Activated T-cell treated with anti-CD3 and anti-CD28 coated beads, Interleukin-2, amount 50 U/mL, for 72 hours (primary cell): ENCODE data around the gene EIF4EBP3. TPM values are rescaled to one million over a fixed set of nuclear protein-coding genes. Genes with fewer than 3 reads are reported as not detected.
A peak's percentile ranks its signal among the peaks of the same experiment; 100 is the strongest.

Experiments used
- ATAC-seq, 2 donors: fragments of 150-1000 bp; cut with Tn5 transposase; replicated peaks in 1 of 2; 2 replicates each; pipeline ENCODE4 v1.10.0; 2021; ENCODE audit warnings: moderate library complexity in 2 of 2, mild to moderate bottlenecking in 1 of 2
- DNase-seq, 2 donors: peaks; one replicate each; pipeline ENCODE4 v3.0.0; 2021 to 2022; ENCODE audit warnings: mixed read lengths in 1 of 2
- H3K27ac Mint-ChIP-seq: one replicate; pipeline ENCODE4 v1.8.0; 2022; ENCODE audit warnings: mild to moderate bottlenecking, moderate library complexity, mixed read lengths
- H3K27me3 Mint-ChIP-seq: one replicate; pipeline ENCODE4 v1.8.0; 2022; ENCODE audit warnings: low read depth, mixed read lengths
- H3K36me3 Mint-ChIP-seq, 2 donors: one replicate each; pipeline ENCODE4 v1.8.0; 2022; ENCODE audit warnings: mixed read lengths in 2 of 2, mild to moderate bottlenecking in 1 of 2; ENCODE audit not compliant: insufficient read depth in 2 of 2
- H3K4me1 Mint-ChIP-seq: one replicate; pipeline ENCODE4 v1.8.0; 2022; ENCODE audit warnings: low read depth, mixed read lengths
- H3K4me3 Mint-ChIP-seq, 2 donors: one replicate each; pipeline ENCODE4 v1.8.0; 2022; ENCODE audit warnings: mild to moderate bottlenecking in 2 of 2, mixed read lengths in 2 of 2, moderate library complexity in 2 of 2
- H3K9me3 Mint-ChIP-seq, 2 donors: one replicate each; pipeline ENCODE4 v1.8.0; 2022; ENCODE audit warnings: mixed read lengths in 2 of 2
- total RNA-seq, 2 donors: library from RNA; stranded (reverse); gene quantifications; one replicate each; pipeline ENCODE4 v1.2.3, GENCODE V29; 2022

The EIF4EBP3 gene
- total RNA-seq, 2 donors from 2014 or later = 14.4 to 16.8 TPM

DNA sequence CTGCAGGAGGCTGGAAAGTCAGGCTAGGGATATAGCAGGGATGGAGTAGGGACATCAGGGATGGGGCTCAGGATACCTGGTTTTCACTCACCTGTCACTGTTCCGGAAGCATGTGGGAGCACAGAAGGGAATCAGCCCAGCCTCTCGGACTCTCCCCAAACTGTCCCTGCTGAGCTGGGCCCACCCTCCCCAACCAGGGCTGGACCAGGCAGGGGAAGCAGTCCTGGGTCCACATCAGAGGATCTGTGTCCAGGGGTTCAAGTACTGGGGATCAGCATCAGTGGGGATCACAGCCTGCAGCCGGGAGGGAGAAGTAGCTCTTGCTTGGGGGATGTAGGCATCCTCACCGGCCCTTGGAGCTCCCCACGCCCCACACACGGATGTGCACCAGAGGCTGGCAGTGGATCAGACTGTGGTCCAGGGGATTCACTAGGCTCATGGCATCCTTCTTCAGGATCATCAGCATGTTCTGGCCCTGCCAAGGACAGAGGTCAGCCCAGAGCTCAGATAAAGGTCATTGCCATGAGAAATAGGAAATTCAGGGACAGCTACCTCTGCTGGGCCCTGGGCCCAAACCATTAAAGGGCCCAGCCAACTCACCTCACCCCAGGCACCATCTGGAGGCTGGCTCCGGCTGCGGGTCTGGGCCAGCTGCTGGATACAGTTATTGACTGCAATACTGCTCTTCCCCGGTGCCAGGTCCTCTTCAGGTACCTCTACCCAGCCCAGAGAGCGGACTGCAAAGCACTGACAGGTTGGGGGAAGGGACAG lies 14.5 kb downstream of the EIF4EBP3 start:
- ATAC-seq (no peak), DNase-seq (no peak)
- H3K4me3 Mint-ChIP-seq = no peak overlapping the region
- no peaks in the 10 kb centered on the region for H3K27me3 Mint-ChIP-seq
- H3K4me1 Mint-ChIP-seq = peaks cover 30% of the 10 kb centered on the region
- no peak overlapping the region for H3K27ac Mint-ChIP-seq
- peaks cover 5 to 12% of the 10 kb centered on the region in 2 donors for H3K36me3 Mint-ChIP-seq
- no peaks in the 10 kb centered on the region for H3K9me3 Mint-ChIP-seq

DNA sequence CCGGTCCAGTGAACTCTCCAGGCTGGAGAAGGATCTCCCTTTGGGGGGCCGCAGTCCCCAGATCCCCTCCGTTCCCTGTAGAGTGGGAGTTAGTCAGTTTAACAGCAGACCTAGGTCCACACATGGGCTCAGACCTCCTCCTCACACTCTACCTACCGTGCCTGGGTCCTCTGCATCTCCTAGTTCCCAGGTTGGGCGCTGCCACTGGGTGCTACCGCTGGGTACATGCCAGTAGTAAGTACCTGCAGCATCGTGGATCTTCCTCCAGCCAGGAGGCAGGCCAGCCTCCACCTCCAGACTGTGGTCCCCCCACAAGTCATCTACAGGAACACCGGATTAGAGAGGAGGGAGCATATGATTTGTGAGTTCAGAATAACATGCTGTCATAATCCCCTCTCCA lies 16.1 kb downstream of the EIF4EBP3 start:
- H3K4me1 Mint-ChIP-seq = peaks cover 38% of the 10 kb centered on the region
- H3K27ac Mint-ChIP-seq = peak overlapping the region; percentile 86
- ATAC-seq (no peak), DNase-seq (no peak)
- H3K9me3 Mint-ChIP-seq = no peaks in the 10 kb centered on the region
- H3K4me3 Mint-ChIP-seq = peak overlapping the region; percentile 94 to 98
- H3K36me3 Mint-ChIP-seq = peaks cover 7 to 21% of the 10 kb centered on the region in 2 donors
- H3K27me3 Mint-ChIP-seq = no peaks in the 10 kb centered on the region

DNA sequence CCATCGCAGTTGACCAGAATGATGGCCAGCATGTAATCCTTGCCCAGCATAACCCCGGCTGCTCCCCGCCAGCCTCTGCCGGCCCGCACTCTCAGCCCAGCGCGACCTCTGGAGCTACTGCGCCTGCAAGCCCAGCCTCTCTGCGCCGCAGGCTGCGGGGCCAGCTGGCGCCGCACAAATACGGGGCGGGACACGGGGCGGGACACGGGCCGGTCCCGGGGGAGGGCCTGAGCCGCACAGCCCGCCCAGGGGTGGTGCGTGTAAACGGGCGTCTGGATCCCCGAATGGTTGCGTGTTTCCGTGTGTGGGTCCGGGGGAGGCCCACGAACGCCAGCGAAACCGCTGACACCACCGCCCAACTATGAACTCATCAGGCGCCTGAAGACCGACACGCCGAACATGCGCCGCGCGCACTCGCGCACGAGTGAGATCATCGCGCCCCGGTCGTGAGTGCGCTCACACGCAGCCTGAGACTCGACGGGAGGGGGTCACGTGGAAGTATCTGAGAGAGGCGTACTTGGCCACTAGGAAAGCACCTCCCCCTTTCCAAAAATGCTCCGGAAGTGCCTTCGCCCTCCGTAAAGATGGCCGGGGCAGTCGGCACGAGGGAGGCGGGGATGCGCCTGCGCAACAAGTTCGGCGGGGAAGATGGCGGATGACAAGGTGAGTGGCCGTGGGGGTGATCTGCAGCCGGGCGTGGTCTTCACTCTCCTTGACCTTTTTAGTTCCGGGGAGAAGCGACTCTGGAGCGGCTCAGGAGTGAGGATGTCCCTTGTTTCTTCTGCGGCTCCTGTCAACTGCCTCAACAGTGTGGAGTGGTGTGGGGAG lies 16.9 kb downstream of the EIF4EBP3 start, which contains the start of the genes APBB3 and SLC35A4:
APBB3 (minus strand) TSS at position 403 of the 828 bp plus-strand sequence; CDS start at position 50, 353 bp downstream.
SLC35A4 (plus strand) TSS at position 633 of the 828 bp plus-strand sequence. CDS start 2,342 bp downstream, outside the sequence.
- peak; percentile 91 to 92 for ATAC-seq
- no peaks in the 10 kb centered on the region for H3K9me3 Mint-ChIP-seq
- H3K4me3 Mint-ChIP-seq = peak within 1 kb of the TSS; percentile 94 to 98
- peak; percentile 94 to 98 for DNase-seq
- H3K27me3 Mint-ChIP-seq = no peaks in the 10 kb centered on the region
- H3K4me1 Mint-ChIP-seq = peaks cover 46% of the 10 kb centered on the region
- H3K36me3 Mint-ChIP-seq = peaks cover 7 to 21% of the 10 kb centered on the region in 2 donors
- H3K27ac Mint-ChIP-seq = peak within 1 kb of the TSS; percentile 99

DNA sequence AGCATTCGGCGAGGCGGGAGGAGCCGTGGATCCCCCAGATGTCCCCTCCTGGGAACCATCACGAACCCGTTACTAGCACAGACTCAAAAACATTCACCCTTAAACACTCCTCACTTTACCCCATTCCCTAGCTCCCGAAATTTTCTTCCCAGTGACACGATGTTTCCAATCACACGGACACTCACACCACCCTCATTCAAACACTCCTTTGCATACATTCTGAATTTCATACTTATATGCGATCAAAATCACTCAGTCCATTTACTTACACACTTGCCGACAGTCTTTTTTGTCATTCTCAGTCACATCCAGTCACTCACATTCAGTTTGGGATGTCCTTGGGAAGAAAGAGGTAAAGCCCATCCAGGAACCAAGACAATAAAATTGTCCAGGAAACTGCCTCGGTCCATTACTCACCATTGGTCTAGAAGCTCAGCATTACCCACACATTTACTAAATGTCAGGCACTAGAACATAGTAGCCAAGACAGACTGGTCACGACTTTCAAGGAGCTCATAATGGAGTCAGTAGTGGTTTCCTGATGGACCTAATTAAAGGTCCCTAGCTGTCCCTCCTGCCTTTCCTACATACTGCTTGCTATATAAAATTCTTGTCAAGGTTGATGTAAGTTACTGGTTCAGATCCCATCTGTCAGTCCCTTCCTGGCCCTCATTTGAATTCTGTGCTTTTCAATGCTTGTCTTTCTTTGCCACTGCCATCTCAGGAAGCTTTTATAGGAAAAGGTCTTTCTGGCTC lies 17.7 kb downstream of the EIF4EBP3 start:
- peak overlapping the region; percentile 99 for H3K27ac Mint-ChIP-seq
- DNase-seq (no peak), ATAC-seq (no peak)
- H3K9me3 Mint-ChIP-seq = no peaks in the 10 kb centered on the region
- H3K4me3 Mint-ChIP-seq = peak overlapping the region; percentile 94 to 98
- no peaks in the 10 kb centered on the region for H3K27me3 Mint-ChIP-seq
- peaks cover 7 to 21% of the 10 kb centered on the region in 2 donors for H3K36me3 Mint-ChIP-seq
- peaks cover 51% of the 10 kb centered on the region for H3K4me1 Mint-ChIP-seq

GRCh38 chr5:140565780-140566095 lies 18.3 kb downstream of the EIF4EBP3 start:
- H3K4me3 Mint-ChIP-seq = peak overlapping the region; percentile 94 to 98
- DNase-seq = no peak
- peaks cover 7 to 23% of the 10 kb centered on the region in 2 donors for H3K36me3 Mint-ChIP-seq

DNA sequence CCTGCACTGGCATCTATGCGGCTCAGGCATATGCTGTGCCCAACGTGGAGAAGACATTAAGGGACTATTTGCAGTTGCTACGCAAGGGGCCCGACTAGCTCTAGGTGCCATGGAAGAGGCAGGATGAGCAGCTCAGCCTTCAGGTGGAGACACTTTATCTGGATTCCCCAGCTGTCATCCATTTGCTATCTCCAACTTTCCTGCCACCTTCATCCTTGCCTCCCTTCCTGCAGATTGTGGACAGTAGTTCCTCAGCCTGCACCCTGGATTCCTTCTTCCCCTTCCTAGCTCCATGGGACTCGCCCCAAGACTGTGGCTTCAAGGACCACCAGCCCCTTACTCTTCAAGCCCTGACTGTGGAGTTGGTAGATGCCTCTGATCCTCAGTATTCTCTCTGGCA lies 19.2 kb downstream of the EIF4EBP3 start:
- ATAC-seq (no peak), DNase-seq (no peak)
- H3K9me3 Mint-ChIP-seq = no peaks in the 10 kb centered on the region
- peak overlapping the region; percentile 11 for H3K27ac Mint-ChIP-seq
- H3K36me3 Mint-ChIP-seq = peaks cover 7 to 23% of the 10 kb centered on the region in 2 donors
- H3K4me3 Mint-ChIP-seq = peak overlapping the region; percentile 9 to 13
- peaks cover 53% of the 10 kb centered on the region for H3K4me1 Mint-ChIP-seq
- no peaks in the 10 kb centered on the region for H3K27me3 Mint-ChIP-seq

More at GRCh38 chr5:140565780-140566095, 18.3 kb downstream of the EIF4EBP3 start:
- ATAC-seq = no peak
- Mint-ChIP-seq H3K27me3 (no peaks in the 10 kb centered on the region), H3K9me3 (no peaks in the 10 kb centered on the region), H3K4me1 (peaks cover 53% of the 10 kb centered on the region), H3K27ac (peak overlapping the region; percentile 99)

DNA sequence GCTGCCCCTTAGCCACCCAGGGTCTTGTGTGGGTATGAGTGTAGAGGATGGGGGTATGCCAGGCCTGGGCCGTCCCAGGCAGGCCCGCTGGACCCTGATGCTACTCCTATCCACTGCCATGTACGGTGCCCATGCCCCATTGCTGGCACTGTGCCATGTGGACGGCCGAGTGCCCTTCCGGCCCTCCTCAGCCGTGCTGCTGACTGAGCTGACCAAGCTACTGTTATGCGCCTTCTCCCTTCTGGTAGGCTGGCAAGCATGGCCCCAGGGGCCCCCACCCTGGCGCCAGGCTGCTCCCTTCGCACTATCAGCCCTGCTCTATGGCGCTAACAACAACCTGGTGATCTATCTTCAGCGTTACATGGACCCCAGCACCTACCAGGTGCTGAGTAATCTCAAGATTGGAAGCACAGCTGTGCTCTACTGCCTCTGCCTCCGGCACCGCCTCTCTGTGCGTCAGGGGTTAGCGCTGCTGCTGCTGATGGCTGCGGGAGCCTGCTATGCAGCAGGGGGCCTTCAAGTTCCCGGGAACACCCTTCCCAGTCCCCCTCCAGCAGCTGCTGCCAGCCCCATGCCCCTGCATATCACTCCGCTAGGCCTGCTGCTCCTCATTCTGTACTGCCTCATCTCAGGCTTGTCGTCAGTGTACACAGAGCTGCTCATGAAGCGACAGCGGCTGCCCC lies 19.8 kb downstream of the EIF4EBP3 start:
- Mint-ChIP-seq H3K9me3 (no peaks in the 10 kb centered on the region), H3K27ac (peak overlapping the region; percentile 11), H3K36me3 (peaks cover 7 to 23% of the 10 kb centered on the region in 2 donors), H3K27me3 (no peaks in the 10 kb centered on the region), H3K4me3 (peak overlapping the region; percentile 9 to 13), H3K4me1 (peaks cover 53% of the 10 kb centered on the region)
- ATAC-seq (no peak), DNase-seq (no peak)

- Mint-ChIP-seq H3K27ac (peak overlapping the region; percentile 3), H3K27me3 (no peaks in the 10 kb centered on the region), H3K36me3 (peaks cover 7 to 23% of the 10 kb centered on the region in 2 donors), H3K9me3 (no peaks in the 10 kb centered on the region), H3K4me3 (peak overlapping the region in 1 of 2 donors; percentile 9), H3K4me1 (peaks cover 53% of the 10 kb centered on the region)
- DNase-seq (no peak), ATAC-seq (no peak)
Observed at GRCh38 chr5:140567871-140568270, 20.4 kb downstream of the EIF4EBP3 start.

DNA sequence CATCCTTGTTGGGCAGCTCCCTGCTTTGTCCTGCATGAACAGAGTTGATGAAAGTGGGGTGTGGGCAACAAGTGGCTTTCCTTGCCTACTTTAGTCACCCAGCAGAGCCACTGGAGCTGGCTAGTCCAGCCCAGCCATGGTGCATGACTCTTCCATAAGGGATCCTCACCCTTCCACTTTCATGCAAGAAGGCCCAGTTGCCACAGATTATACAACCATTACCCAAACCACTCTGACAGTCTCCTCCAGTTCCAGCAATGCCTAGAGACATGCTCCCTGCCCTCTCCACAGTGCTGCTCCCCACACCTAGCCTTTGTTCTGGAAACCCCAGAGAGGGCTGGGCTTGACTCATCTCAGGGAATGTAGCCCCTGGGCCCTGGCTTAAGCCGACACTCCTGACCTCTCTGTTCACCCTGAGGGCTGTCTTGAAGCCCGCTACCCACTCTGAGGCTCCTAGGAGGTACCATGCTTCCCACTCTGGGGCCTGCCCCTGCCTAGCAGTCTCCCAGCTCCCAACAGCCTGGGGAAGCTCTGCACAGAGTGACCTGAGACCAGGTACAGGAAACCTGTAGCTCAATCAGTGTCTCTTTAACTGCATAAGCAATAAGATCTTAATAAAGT lies 21.1 kb downstream of the EIF4EBP3 start:
- H3K27ac Mint-ChIP-seq = peak overlapping the region; percentile 97
- peaks cover 7 to 23% of the 10 kb centered on the region in 2 donors for H3K36me3 Mint-ChIP-seq
- H3K27me3 Mint-ChIP-seq = no peaks in the 10 kb centered on the region
- DNase-seq (no peak), ATAC-seq (no peak)
- no peaks in the 10 kb centered on the region for H3K9me3 Mint-ChIP-seq
- peaks cover 53% of the 10 kb centered on the region for H3K4me1 Mint-ChIP-seq
- peak overlapping the region; percentile 70 to 82 for H3K4me3 Mint-ChIP-seq

GRCh38 chr5:140569197-140569596 lies 21.7 kb downstream of the EIF4EBP3 start:
- peak overlapping the region; percentile 70 to 82 for H3K4me3 Mint-ChIP-seq
- ATAC-seq (no peak), DNase-seq (no peak)
- H3K27ac Mint-ChIP-seq = peak overlapping the region; percentile 97
- no peaks in the 10 kb centered on the region for H3K27me3 Mint-ChIP-seq
- no peaks in the 10 kb centered on the region for H3K9me3 Mint-ChIP-seq
- H3K4me1 Mint-ChIP-seq = peaks cover 49% of the 10 kb centered on the region
- peaks cover 7 to 21% of the 10 kb centered on the region in 2 donors for H3K36me3 Mint-ChIP-seq

DNA sequence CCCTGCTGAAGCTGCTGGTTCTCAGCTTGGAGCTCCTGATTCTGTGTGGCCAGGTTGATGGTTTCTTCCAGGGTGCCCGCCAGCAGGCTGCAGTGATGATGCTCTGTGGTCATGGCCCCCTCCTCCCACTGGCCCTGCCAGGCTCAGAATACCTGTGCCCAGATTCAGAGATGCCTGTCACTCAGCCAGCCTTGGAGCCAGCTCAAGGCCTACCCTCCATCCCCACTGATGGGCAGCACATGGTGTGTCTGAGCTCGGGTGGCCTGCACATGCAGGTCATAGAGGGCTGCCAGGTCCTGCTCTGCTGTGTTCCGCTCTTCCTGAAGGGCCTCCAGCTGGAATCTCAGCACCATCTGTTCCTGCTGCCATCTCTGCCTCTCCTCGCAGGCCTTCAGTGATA lies 22.6 kb downstream of the EIF4EBP3 start:
- ATAC-seq (no peak), DNase-seq (no peak)
- H3K27me3 Mint-ChIP-seq = no peaks in the 10 kb centered on the region
- H3K4me1 Mint-ChIP-seq = peaks cover 48% of the 10 kb centered on the region
- H3K36me3 Mint-ChIP-seq = peaks cover 4 to 20% of the 10 kb centered on the region in 2 donors
- H3K27ac Mint-ChIP-seq = peak overlapping the region; percentile 90
- H3K9me3 Mint-ChIP-seq = no peaks in the 10 kb centered on the region
- H3K4me3 Mint-ChIP-seq = no peak overlapping the region

DNA sequence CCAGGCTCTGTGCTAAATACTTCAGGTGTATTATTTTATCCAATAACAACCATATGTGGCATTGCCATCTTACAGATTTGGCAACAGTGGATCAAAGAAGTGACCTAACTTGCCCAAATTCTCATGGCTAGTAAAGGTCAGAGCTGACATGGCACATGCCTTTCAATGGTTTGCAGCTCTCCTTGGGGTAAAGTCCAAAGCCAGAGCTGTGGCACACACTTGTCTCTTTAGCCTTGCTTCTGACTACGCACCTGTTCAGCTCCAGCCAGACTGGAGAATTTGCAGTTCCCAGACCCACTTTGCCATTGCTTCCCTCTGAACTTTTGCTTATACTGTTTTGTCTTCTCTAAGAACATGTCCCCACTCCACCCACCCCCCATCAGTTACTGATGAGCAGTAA lies 23.0 kb downstream of the EIF4EBP3 start:
- ATAC-seq = no peak
- H3K4me1 Mint-ChIP-seq = peaks cover 44% of the 10 kb centered on the region
- no peak overlapping the region for H3K4me3 Mint-ChIP-seq
- no peaks in the 10 kb centered on the region for H3K27me3 Mint-ChIP-seq
- H3K36me3 Mint-ChIP-seq = peaks cover 2 to 17% of the 10 kb centered on the region in 2 donors
- H3K27ac Mint-ChIP-seq = peak overlapping the region; percentile 90
- no peak for DNase-seq
- no peaks in the 10 kb centered on the region for H3K9me3 Mint-ChIP-seq
